SK-N-SH (cell line): ENCODE measurements around the gene CHGA. TPM values are rescaled to one million over a fixed set of nuclear protein-coding genes. Genes with fewer than 3 reads are reported as not detected.

ENCODE experiments used
- CTCF ChIA-PET: fragments of 300-600, 350-600 bp; formaldehyde crosslinking; extraction: SDS; loops from one replicate; lab custom pipeline; 2021; lab: Yijun Ruan, JAX
- POLR2A ChIA-PET: fragments of 350-600 bp; sonication (Branson Sonifier 250); formaldehyde crosslinking; extraction: SDS; loops from one replicate; lab custom pipeline; 2020; ENCODE audit warnings: antibody characterized with exemption, inconsistent platforms; lab: Yijun Ruan, JAX
- DNase-seq: peaks from one replicate; pipeline ENCODE4 v3.0.0; 2012
- H2AFZ ChIP-seq: fragments of 200-600 bp; sonication (generic); 2 replicates; pipeline ENCODE4 v1.8.1; 2016; ENCODE audit warnings: antibody characterized with exemption, mild to moderate bottlenecking, low read depth
- H3F3A ChIP-seq: fragments of 200-600 bp; sonication (generic); replicated peaks from 2 replicates; pipeline ENCODE3; 2016; ENCODE audit warnings: antibody characterized with exemption, mild to moderate bottlenecking; ENCODE audit not compliant: insufficient read depth
- H3K27ac ChIP-seq, 2 experiments: fragments of 200-500 bp in 1 of 2; fragments of 200-600 bp in 1 of 2; sonication (Bioruptor generic) in 1 of 2; sonication (generic), shearing (Covaris generic) in 1 of 2; 2 replicates each; pipeline versions ENCODE4 v1.5.1 to v1.6.1; 2014 to 2016; ENCODE audit warnings: low read depth in 2 of 2, inconsistent platforms in 1 of 2, low read length in 1 of 2, mild to moderate bottlenecking in 1 of 2, mixed read lengths in 1 of 2
- H3K27me3 ChIP-seq: fragments of 200-600 bp; sonication (generic), shearing (Covaris generic); 2 replicates; pipeline ENCODE4 v1.6.1; 2016; ENCODE audit warnings: mixed run types; ENCODE audit not compliant: insufficient read depth
- H3K36me3 ChIP-seq, 2 experiments: fragments of 200-500 bp in 1 of 2; fragments of 200-600 bp in 1 of 2; sonication (Bioruptor generic) in 1 of 2; sonication (generic) in 1 of 2; replicated peaks in 1 of 2; 2 replicates each; pipeline versions ENCODE3 to v1.5.1; 2014 to 2016; ENCODE audit warnings: low read length in 1 of 2, mild to moderate bottlenecking in 1 of 2; ENCODE audit not compliant: insufficient read depth in 2 of 2, control insufficient read depth in 1 of 2
- H3K4me1 ChIP-seq, 2 experiments: fragments of 200-500 bp in 1 of 2; fragments of 200-600 bp in 1 of 2; sonication (Bioruptor generic) in 1 of 2; sonication (generic), shearing (Covaris generic) in 1 of 2; 2 replicates each; pipeline versions ENCODE4 v1.5.1 to v1.6.1; 2014 to 2016; ENCODE audit warnings: low read depth in 1 of 2, low read length in 1 of 2, mixed run types in 1 of 2; ENCODE audit not compliant: insufficient read depth in 2 of 2, control insufficient read depth in 1 of 2
- H3K4me2 ChIP-seq: fragments of 200-600 bp; sonication (generic), shearing (Covaris generic); 2 replicates; pipeline ENCODE4 v1.6.1; 2017; ENCODE audit warnings: mixed run types
- H3K4me3 ChIP-seq, 2 experiments: fragments of 200-500 bp in 1 of 2; fragments of 200-600 bp in 1 of 2; sonication (Bioruptor generic) in 1 of 2; sonication (generic), shearing (Covaris generic) in 1 of 2; 2 replicates each; pipeline versions ENCODE4 v1.5.1 to v1.8.1; 2014 to 2016; ENCODE audit warnings: low read depth in 2 of 2, inconsistent platforms in 1 of 2, low read length in 1 of 2, mild to moderate bottlenecking in 1 of 2, mixed read lengths in 1 of 2, moderate library complexity in 1 of 2
- H3K79me2 ChIP-seq: fragments of 200-600 bp; sonication (generic); 2 replicates; pipeline ENCODE4 v1.8.1; 2017; ENCODE audit warnings: mild to moderate bottlenecking; ENCODE audit not compliant: insufficient read depth
- H3K9ac ChIP-seq: fragments of 200-600 bp; sonication (generic); 2 replicates; pipeline ENCODE4 v1.6.1; 2017; ENCODE audit warnings: mixed run types
- H3K9me2 ChIP-seq: fragments of 200-600 bp; sonication (generic); 2 replicates; pipeline ENCODE4 v1.6.1; 2017; ENCODE audit warnings: mixed run types
- H3K9me3 ChIP-seq: fragments of 200-600 bp; sonication (generic); 2 replicates; pipeline ENCODE4 v1.6.1; 2017; ENCODE audit warnings: mixed run types, mild to moderate bottlenecking, moderate library complexity
- H4K20me1 ChIP-seq: fragments of 200-600 bp; sonication (generic); 2 replicates; pipeline ENCODE4 v1.6.1; 2017; ENCODE audit warnings: mild to moderate bottlenecking, mixed run types; ENCODE audit not compliant: insufficient read depth
- FOXJ3 ChIP-seq: sonication (generic); formaldehyde crosslinking; IDR thresholded peaks from 2 replicates; pipeline ENCODE4 v1.5.1; 2020; ENCODE audit warnings: mild to moderate bottlenecking, missing genetic modification reagents
- GABPA ChIP-seq: IDR thresholded peaks from 2 replicates; pipeline ENCODE4 v1.4.0; 2012; ENCODE audit warnings: low read depth, mild to moderate bottlenecking
- GATA2 ChIP-seq: sonication (generic); formaldehyde crosslinking; IDR thresholded peaks from 2 replicates; pipeline ENCODE4 v1.5.0; 2020; ENCODE audit warnings: mild to moderate bottlenecking, missing genetic modification reagents
- RXRA ChIP-seq: IDR thresholded peaks from 2 replicates; pipeline ENCODE4 v1.4.0; 2012; ENCODE audit warnings: low read depth, mild to moderate bottlenecking, borderline replicate concordance
- SMC3 ChIP-seq: IDR thresholded peaks from 2 replicates; pipeline ENCODE4 v1.6.1; 2012; ENCODE audit warnings: low read depth, low read length, improper control_type of control experiment
- WGBS: methylation state at CpG from one replicate; pipeline ENCODE4 v1.1.6; 2017; ENCODE audit warnings: low lambda C conversion rate; 5-methylcytosine and 5-hydroxymethylcytosine counted together
- polyA plus RNA-seq, 3 experiments: library from polyadenylated mRNA; depleted of rRNA; stranded (reverse); fragments of >200 nt; gene quantifications; 2 replicates each; pipeline ENCODE4 v1.2.3, GENCODE V29; 2012
- TF ChIP-seq, protein P1 (sequence below): fragments of 150-350 bp; IDR thresholded peaks from 2 replicates; pipeline ENCODE4 v1.6.1; 2017; ENCODE audit warnings: antibody characterized with exemption, low read length, low read depth, borderline replicate concordance
- TF ChIP-seq, protein P2 (sequence below): IDR thresholded peaks from 2 replicates; pipeline ENCODE4 v1.4.0; 2012; ENCODE audit warnings: low read depth

CHGA gene
- polyA plus RNA-seq, 1 of the 3 experiments (the other 2 are of a cell fraction) = 5.6 TPM

GRCh38 chr14:92929689-92930608, 7.0 kb downstream of the CHGA start:
- CTCF ChIA-PET = interaction anchor here (0.9 to 4.8 kb wide), 7 partner anchors 9 to 209 kb away, joined by 3 to 30 read pairs (median 3); no protein-coding TSS in a partner anchor
- Histone ChIP-seq H2AFZ (no peak overlapping the region), H3K27ac (peak overlapping the region in 1 of 2 experiments; percentile 43; a peak in 1 of 4 replicates), H3K9me3 (no peaks in the 10 kb centered on the region), H3K36me3 (peaks cover 0 to 2% of the 10 kb centered on the region in 2 experiments), H3K27me3 (no peaks in the 10 kb centered on the region; the same call in 1 of the 2 replicates), H3K4me1 (peaks cover 0 to 94% of the 10 kb centered on the region in 2 experiments; a peak in 2 of 4 replicates), H3K4me3 (no peak overlapping the region; a peak in 1 of 4 replicates), H3K4me2 (no peak overlapping the region), H3K79me2 (no peaks in the 10 kb centered on the region), H3F3A (no peaks in the 10 kb centered on the region), H3K9me2 (no peaks in the 10 kb centered on the region), H4K20me1 (no peaks in the 10 kb centered on the region), H3K9ac (no peak overlapping the region)
- TF ChIP-seq, protein P1, sequence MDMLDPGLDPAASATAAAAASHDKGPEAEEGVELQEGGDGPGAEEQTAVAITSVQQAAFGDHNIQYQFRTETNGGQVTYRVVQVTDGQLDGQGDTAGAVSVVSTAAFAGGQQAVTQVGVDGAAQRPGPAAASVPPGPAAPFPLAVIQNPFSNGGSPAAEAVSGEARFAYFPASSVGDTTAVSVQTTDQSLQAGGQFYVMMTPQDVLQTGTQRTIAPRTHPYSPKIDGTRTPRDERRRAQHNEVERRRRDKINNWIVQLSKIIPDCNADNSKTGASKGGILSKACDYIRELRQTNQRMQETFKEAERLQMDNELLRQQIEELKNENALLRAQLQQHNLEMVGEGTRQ = no peak
- no peak for TF ChIP-seq GABPA
- no peak for TF ChIP-seq SMC3
- no peak for TF ChIP-seq RXRA
- TF ChIP-seq FOXJ3 (CRISPR knock-in tag) = no peak
- POLR2A ChIA-PET = interaction anchor here (1.0 to 9.8 kb wide), 10 partner anchors 8 to 94 kb away, joined by 3 to 288 read pairs (median 4); no protein-coding TSS in a partner anchor
- WGBS = 73% methylated on average over 16 of the region's 20 CpGs
- DNase-seq = no peak

DNA sequence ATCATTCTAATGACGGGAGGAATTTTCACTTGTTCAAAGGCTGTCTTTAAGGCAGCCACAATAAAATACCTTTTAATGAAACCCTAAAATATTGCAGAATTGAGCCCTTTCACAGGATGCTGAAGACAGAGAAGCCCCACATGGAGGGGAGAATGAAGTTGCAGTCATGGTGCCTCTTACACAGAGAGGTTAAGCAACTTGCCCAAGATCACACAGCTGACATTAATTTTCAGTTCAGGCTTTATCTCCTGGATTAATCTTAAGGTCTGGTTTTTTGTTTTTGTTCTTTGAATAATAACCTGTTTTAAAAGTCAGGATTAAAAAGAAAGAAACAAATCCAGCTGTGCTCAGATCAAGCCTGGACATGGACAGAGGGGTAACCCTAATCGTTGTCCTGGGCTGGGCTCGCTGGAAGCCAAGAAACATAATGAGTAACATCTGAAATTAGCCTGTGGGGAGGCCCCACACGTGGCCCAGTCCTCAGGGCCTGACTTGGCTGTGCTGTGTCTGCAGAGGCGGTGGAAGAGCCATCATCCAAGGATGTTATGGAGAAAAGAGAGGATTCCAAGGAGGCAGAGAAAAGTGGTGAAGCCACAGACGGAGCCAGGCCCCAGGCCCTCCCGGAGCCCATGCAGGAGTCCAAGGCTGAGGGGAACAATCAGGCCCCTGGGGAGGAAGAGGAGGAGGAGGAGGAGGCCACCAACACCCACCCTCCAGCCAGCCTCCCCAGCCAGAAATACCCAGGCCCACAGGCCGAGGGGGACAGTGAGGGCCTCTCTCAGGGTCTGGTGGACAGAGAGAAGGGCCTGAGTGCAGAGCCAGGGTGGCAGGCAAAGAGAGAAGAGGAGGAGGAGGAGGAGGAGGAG, 8.0 kb downstream of the CHGA start:
- Histone ChIP-seq H3K36me3 (peaks cover 0 to 2% of the 10 kb centered on the region in 2 experiments), H3K9me3 (no peaks in the 10 kb centered on the region), H3K79me2 (no peaks in the 10 kb centered on the region), H2AFZ (no peak overlapping the region), H3K4me1 (peaks cover 0 to 85% of the 10 kb centered on the region in 2 experiments; a peak in 2 of 4 replicates), H3K9ac (no peak overlapping the region), H3K27me3 (no peaks in the 10 kb centered on the region; the same call in 1 of the 2 replicates), H3K4me2 (no peak overlapping the region), H3K4me3 (no peak overlapping the region), H3F3A (no peaks in the 10 kb centered on the region), H3K27ac (peak overlapping the region in 1 of 2 experiments; percentile 35; a peak in 1 of 4 replicates), H3K9me2 (no peaks in the 10 kb centered on the region), H4K20me1 (no peaks in the 10 kb centered on the region)
- no peak for DNase-seq
- ChIA-PET CTCF (interaction anchor here (0.6 to 4.8 kb wide), 8 partner anchors 8 to 825 kb away, joined by 3 to 30 read pairs (median 4); partner anchors contain the start of gene ATXN3), POLR2A (interaction anchor here (1.0 to 9.8 kb wide), 8 partner anchors 7 to 108 kb away, joined by 3 to 288 read pairs (median 39); partner anchors contain the start of gene CHGA)
- WGBS = 68% methylated on average over 8 of the region's 8 CpGs
- peak; percentile 25; the same call in 1 of the 2 replicates for TF ChIP-seq GATA2 (CRISPR knock-in tag)
- TF ChIP-seq, protein P2, sequence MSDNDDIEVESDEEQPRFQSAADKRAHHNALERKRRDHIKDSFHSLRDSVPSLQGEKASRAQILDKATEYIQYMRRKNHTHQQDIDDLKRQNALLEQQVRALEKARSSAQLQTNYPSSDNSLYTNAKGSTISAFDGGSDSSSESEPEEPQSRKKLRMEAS = no peak
